PFSK-1 (cell line): Measurements from ENCODE around the gene ALPK3.

ENCODE experiments used
- FOXP2 ChIP-seq: optimal IDR thresholded peaks from 2 replicates; pipeline ENCODE3; 2011; ENCODE audit warnings: borderline replicate concordance, control low read depth, inconsistent platforms; ENCODE audit not compliant: insufficient read depth; ENCODE audit errors: extremely low read length, extremely low read depth
- POLR2AphosphoS5 ChIP-seq: IDR thresholded peaks from 2 replicates; pipeline ENCODE4 v1.6.1; 2012; ENCODE audit warnings: low read depth, mild to moderate bottlenecking, control low read depth, low read length, moderate library complexity
- REST ChIP-seq, 2 experiments: IDR thresholded peaks; 2 replicates each; pipeline versions ENCODE4 v1.6.1 to v1.8.0; 2011 to 2012; ENCODE audit warnings: low read depth in 2 of 2, low read length in 2 of 2, control low read depth in 1 of 2, inconsistent platforms in 1 of 2, mild to moderate bottlenecking in 1 of 2, moderate library complexity in 1 of 2; ENCODE audit not compliant: insufficient read depth in 1 of 2
- SIN3A ChIP-seq: IDR thresholded peaks from 2 replicates; pipeline ENCODE4 v1.6.1; 2012; ENCODE audit warnings: mild to moderate bottlenecking, low read length, moderate library complexity, borderline replicate concordance; ENCODE audit not compliant: insufficient read depth
- TAF1 ChIP-seq: IDR thresholded peaks from 2 replicates; pipeline ENCODE4 v1.6.1; 2012; ENCODE audit warnings: low read length, control low read depth, borderline replicate concordance; ENCODE audit not compliant: insufficient read depth

ALPK3 gene

GRCh38 chr15:84830036-84830435 lies 12.9 kb downstream of the ALPK3 start:
- TF ChIP-seq TAF1 (no peak), POLR2AphosphoS5 (no peak), REST (IDR thresholded peaks at IDR 0.05; ENCODE audit: insufficient read depth in 1 of 2, low read depth in 2 of 2, low read length in 2 of 2) (no peak), SIN3A (no peak), FOXP2 (no peak)

GRCh38 chr15:84831028-84831427 lies 13.9 kb downstream of the ALPK3 start:
- TF ChIP-seq SIN3A (no peak), POLR2AphosphoS5 (no peak), REST (IDR thresholded peaks at IDR 0.05; ENCODE audit: insufficient read depth in 1 of 2, low read depth in 2 of 2, low read length in 2 of 2) (no peak)

GRCh38 chr15:84831613-84832012 lies 14.5 kb downstream of the ALPK3 start:
- TF ChIP-seq POLR2AphosphoS5: no peak
- TF ChIP-seq FOXP2: no peak
- TF ChIP-seq SIN3A: no peak
- TF ChIP-seq REST (IDR thresholded peaks at IDR 0.05; ENCODE audit: insufficient read depth in 1 of 2, low read depth in 2 of 2, low read length in 2 of 2): no peak
- no peak for TF ChIP-seq TAF1

- TF ChIP-seq REST (IDR thresholded peaks at IDR 0.05; ENCODE audit: insufficient read depth in 1 of 2, low read depth in 2 of 2, low read length in 2 of 2) (no peak), POLR2AphosphoS5 (no peak), TAF1 (no peak), FOXP2 (no peak), SIN3A (no peak)
Measured at GRCh38 chr15:84832448-84833040, 15.4 kb downstream of the ALPK3 start.
